ENCODE results near the gene ARAP3.

Gene ARAP3

GRCh38 chr5:141641634-141642267 is 40.3 kb downstream of the ARAP3 start:
- DNase-seq (ENCODE audit: low read depth in 3 of 3, low spot score in 1 of 3) = no peak

DNA sequence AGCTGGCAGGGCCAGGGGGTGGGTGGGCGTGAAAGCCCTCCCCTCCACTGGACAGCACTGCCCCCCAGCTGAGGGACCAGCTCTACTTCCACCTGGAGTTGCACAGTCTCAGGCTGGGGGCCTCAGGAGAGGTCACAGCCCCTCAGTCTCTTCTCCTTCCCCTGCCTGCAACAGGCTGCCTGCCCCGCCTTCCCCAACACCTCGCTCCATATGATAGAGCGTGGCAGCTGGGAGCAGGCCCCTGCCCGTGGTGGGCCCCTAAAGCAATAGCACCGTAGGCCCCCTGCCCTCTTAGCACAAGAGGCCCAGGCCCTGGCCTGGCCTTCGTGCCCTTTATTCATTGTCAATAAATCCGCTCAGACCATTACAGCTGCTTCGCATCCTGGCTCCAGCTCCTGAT is 41.3 kb downstream of the ARAP3 start:
- DNase-seq (ENCODE audit: low read depth in 3 of 3, low spot score in 1 of 3) = no peak

GRCh38 chr5:141640051-141640415 is 42.0 kb downstream of the ARAP3 start:
- no peak for DNase-seq (ENCODE audit: low read depth in 3 of 3, low spot score in 1 of 3)

GRCh38 chr5:141639357-141640050 is 42.5 kb downstream of the ARAP3 start:
- DNase-seq (ENCODE audit: low read depth in 3 of 3, low spot score in 1 of 3) = no peak

DNA sequence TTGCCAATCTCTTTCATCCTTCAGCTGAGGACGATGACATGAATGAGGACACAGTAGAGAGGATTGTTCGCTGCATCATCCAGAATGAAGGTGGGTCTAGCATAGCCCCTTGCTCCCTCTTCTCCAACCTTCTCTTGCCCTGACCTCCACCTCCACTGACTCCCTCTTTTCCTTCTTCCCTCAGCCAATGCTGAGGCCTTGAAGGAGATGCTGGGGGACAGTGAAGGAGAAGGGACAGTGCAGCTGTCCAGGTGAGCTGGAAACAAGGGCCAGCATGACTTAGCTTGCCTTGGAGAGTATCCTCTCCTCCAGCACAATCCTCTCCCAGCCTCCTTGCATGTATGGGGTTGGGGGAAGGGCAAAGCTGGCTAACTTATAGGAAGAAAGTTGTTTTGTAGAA is 43.3 kb downstream of the ARAP3 start:
- no peak for DNase-seq (ENCODE audit: low read depth in 3 of 3, low spot score in 1 of 3)

DNA sequence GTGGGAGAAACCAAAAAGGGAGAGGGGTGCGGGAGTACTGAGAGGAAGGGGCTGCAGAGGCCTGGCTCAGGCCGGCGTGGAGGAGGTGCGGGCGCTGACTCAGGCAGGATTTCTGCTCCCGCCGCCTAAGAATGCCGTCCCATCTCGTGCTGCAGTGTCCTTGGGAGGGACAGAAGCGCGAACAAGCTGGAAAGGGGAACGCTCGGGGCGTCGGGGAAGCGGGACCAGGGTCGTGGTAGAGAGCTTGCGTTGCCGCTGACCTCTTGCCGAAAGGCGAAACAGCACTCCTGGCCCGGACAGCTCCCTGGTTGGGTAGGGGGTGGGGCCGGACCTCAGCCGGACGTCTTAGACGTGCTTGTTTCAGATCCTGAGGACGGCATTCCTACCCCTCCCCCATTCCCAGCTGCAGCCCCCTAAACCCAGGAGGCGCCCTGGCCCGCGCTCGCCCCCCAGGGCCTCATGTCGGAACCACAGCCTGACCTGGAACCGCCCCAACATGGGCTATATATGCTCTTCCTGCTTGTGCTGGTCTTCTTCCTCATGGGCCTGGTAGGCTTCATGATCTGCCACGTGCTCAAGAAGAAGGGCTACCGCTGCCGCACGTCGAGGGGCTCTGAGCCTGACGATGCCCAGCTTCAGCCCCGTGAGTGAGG is 44.1 kb downstream of the ARAP3 start:
- peak in 1 of 3 donors; percentile 40 for DNase-seq (ENCODE audit: low read depth in 3 of 3, low spot score in 1 of 3)

DNA sequence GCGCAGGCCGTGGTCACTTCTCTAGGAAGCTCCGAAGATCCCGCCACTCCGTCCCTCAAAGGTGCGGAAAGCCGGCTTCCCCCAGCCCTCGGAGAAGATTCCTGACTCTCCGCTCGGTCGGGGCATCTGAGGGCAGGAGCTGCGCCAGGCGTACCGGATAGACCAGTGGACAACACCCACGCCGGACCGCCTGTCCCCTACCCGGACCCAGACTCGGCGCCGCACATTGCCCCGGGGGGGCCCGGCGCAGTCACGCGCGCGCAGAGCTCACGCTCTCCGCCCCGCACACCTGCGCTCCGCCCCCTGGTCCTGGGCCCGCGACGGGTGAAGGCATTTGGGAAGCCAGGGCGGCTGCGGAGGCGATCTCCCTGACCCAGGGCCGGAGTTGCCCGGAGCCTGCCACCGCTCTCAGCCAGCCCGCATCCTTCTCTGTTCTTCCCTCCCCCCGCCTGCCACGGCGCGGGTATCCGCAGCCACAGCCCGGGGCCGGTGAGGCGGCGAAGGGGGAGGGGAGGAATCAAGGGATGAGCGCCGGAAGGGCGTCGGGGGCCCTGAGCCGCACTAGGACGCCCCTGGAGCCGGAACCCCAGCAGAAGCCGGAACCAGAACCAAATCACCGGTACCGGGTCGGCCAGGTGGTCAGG is 44.8 kb downstream of the ARAP3 start:
- peak in 2 of 3 donors; percentile 20 to 41 for DNase-seq (ENCODE audit: low read depth in 3 of 3, low spot score in 1 of 3)

- DNase-seq (ENCODE audit: low read depth in 3 of 3, low spot score in 1 of 3) = peak; percentile 77 to 98 (median 88)
These were observed 45.5 kb downstream of the ARAP3 start, which contains the start of the genes HDAC3 and RELL2 for GRCh38 chr5:141636413-141637122. Gene HDAC3, minus strand, starts transcription at chr5:141636849. Its CDS starts 59 bp downstream, at chr5:141636790. Gene RELL2, plus strand, starts transcription at chr5:141636997. Its CDS starts 1,229 bp downstream, at chr5:141638226.

- no peak for DNase-seq (ENCODE audit: low read depth in 3 of 3, low spot score in 1 of 3)
These were observed 46.0 kb downstream of the ARAP3 start for GRCh38 chr5:141636106-141636412.

- no peak for DNase-seq (ENCODE audit: low read depth in 3 of 3, low spot score in 1 of 3)
These were observed 46.4 kb downstream of the ARAP3 start for GRCh38 chr5:141635646-141636045.

DNA sequence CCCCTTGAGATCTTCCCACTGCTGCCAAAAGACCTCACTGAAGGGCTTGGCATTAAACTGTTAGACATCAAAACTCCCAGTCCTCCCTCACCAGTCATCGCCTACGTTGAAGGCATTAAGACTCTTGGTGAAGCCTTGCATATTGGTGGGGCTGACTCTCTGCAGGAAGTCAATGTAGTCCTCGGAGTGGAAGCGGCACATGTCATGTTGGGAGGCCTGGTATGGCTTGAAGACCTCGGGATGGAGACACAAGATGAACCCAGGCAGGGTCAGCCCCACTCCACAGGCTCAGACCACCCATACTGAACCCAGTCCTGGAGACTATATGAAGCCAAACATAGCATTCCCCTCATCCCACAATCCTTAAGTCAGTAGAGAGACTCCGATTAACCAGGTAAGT is 47.3 kb downstream of the ARAP3 start:
- DNase-seq (ENCODE audit: low read depth in 3 of 3, low spot score in 1 of 3) = no peak

DNA sequence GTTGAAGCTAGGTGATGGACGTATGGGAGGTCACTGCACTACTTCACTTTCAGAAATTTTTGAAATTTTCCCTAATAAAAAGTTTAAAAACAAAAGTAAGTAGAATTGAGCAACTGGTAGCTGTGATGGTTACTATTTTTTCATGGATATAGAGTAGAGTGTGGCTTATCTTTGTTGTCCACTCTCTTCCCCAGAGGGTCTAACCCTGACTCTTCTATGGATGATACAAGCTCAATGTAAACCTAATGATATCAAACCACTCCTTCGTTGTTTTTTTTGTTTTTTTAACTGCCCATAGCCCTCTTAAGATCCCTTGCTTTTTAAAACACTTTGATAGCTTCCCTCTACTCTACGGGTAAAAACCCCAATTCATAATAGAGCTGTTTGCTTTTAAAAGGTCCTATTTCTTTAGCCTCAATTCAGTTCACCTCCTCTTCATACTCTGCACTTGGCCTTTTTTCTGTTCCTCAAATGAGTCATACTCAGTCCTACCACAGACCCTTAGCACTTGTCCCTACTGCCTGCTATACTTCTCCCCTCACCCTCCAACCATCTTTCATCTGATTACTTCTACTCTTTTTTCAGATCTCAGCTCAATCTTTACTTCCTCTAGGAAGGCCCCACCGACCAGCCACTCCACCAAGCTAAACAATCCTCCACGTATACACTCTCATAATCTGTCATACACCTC is 48.0 kb downstream of the ARAP3 start:
- DNase-seq (ENCODE audit: low read depth in 3 of 3, low spot score in 1 of 3) = no peak

GRCh38 chr5:141632650-141633049 is 49.4 kb downstream of the ARAP3 start:
- DNase-seq (ENCODE audit: low read depth in 3 of 3, low spot score in 1 of 3) = no peak

- no peak for DNase-seq (ENCODE audit: low read depth in 3 of 3, low spot score in 1 of 3)
These were observed 51.4 kb downstream of the ARAP3 start for GRCh38 chr5:141630570-141631140.

DNA sequence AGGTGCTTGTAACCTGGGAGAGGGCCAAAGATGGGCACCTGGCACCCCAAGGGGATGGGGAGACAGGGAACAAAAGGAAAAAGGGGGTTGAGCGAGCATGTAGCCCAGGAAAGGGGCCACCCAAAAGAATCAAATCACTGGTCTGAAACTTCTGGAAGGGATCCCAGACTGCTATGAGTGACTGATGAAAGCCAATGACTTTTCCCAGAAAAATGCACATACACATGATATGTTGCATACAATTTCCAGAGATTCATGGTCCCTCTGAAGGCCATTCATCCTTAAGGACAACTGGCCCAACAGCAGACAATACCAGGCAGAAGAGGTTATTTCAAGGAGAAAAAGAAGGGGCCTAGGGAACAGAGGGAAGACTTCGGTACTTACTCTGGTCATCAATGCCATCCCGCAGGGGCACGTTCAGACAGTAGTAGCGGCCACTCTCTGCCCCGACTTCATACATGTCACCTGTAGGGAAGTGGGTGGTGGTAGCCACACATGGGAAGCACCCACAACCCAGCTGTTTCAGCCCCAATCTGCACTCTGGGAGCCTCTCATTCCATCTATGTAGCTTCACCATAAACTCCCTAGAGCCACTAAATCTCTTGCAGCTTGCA is 53.7 kb downstream of the ARAP3 start:
- no peak for DNase-seq (ENCODE audit: low read depth in 3 of 3, low spot score in 1 of 3)

- no peak for DNase-seq (ENCODE audit: low read depth in 3 of 3, low spot score in 1 of 3)
These were observed 58.4 kb downstream of the ARAP3 start for GRCh38 chr5:141623611-141624010.

DNA sequence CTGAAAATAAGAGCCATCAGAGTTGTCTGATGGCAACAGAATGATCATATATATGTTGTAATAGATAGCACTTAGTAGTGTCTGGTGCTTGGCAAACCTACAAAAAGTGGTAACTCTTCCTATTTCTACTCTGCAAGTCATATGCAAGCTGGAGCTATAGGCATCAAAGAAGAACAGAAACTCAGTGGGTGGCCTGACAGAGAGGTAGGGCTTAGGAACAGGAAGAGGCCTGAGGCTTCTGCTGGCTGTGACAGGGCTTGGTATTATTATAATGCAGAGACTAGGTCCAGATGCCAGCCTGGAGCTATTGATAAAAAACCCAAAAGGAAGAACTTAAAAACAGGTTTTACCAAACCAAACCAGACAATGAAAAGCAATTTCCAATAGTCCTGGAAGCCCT is 58.8 kb downstream of the ARAP3 start:
- no peak for DNase-seq (ENCODE audit: low read depth in 3 of 3, low spot score in 1 of 3)

DNA sequence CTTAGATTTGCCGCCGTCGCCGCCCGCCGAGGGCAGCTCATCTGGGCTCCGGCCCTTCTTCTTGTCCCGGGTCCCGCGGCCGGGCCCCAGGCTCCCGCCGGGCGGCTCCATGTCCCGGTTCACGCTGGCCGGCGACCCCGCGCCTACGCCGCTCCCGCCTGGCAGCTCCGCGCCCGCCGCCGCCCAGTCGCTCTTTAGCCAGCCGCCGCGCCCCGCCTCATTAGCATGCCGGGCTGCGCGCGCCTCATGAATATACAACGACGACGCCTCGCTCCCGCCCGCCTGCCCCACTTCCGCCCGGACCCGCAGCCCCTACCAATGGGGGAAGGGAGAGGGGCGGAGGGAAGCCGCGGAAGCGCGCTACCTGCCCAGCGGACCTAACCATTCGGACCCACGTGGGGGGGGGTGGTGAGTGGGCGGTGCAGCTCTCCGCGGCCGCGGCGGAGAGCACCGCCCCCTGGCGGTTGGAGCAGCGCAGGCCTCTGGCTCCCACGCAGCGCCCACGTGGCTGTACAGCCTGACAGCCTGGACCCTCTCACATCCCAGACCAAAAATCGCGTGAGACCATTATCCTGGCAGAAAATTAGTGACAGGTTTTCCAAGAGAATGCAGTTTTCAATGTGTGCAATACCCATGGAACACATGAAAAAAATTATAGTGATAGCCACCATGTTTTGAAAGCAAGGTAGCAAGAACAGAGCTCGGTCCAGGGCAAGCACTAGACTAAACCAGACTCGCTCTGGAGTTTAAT is 63.1 kb downstream of the ARAP3 start, which contains the start of gene DIAPH1:
TSS of gene DIAPH1 (minus strand) at position 197 of the 751 bp plus-strand sequence. CDS start at position 111, 86 bp downstream.
- DNase-seq (ENCODE audit: low read depth in 3 of 3, low spot score in 1 of 3) = peak; percentile 97 to 99 (median 98)

Data from stimulated activated CD4-positive, alpha-beta T cell treated with anti-CD3 and anti-CD28 coated beads, TNF-alpha, amount 100 ng/mL, for 1 hour (primary cell).